SKM-1 treated with dmso at 0.1 percent for 144 hours (cell line): Measurements from ENCODE around the gene BCAS3.
"Not testable (repeated sequence)": the region's sequence is repeated elsewhere in the genome, so short reads cannot be mapped to it uniquely, and the experiment has no call there.

Experiments
- DNase-seq: peaks from one replicate; lab custom pipeline; 2025; ENCODE audit not compliant: unreplicated experiment; lab: John Stamatoyannopoulos, UW

The BCAS3 gene

GRCh38 chr17:61352408-61352770, 674.7 kb downstream of the BCAS3 start:
- no peak for DNase-seq

DNA sequence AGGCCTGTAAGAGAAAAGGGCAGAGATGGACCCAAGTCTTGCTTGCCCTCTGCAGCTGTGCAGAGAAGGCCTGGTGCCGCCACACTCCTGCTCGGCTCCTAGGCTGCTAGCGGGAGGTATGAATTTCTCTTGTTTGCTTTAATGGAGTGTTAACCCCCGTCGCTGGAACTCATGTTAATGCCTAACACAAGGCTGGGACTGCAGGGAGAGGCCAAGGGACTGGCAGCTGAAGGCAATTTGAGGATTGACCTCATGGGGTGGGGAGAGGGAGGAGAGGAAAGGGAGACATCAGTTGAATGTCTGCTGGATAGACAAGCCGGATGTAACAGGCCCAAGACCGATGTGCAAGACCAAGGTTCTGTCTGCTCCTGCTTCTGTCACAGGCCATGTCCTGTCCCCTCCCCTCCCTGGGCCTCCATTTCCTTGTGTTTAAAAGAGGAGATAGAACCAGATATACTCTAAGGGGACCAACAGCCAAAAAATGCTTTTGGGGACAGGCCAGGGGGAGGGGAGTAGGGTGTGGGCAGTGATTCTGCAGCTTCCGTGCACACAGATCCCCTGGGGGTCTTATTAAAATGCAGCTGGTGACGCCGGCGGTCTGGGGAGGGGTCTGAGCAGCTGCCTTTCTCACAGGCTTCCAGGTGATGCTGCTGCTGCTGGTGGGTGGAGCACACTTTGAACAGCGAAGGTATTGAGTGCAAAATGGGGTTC, 675.3 kb downstream of the BCAS3 start:
- no peak for DNase-seq

DNA sequence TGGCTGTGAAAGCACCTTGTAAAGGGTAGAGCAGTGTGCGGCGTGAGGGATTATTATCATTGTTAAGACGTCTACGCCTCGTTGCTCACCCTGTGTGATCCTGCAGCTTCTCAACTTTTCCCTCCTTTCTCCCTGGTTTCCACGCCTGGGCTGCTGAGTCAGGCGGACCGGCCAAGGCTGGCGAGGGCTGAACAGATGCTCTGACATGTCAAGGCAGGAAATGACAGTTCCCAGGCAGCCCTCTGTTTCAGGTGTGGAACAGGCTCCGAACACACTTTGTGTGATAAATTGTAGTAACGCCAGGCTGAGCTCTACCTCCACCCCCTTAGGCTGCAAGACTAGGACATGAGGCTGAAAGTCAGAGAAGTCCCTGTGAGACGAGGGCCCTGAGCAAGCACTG, 676.0 kb downstream of the BCAS3 start:
- no peak for DNase-seq

DNA sequence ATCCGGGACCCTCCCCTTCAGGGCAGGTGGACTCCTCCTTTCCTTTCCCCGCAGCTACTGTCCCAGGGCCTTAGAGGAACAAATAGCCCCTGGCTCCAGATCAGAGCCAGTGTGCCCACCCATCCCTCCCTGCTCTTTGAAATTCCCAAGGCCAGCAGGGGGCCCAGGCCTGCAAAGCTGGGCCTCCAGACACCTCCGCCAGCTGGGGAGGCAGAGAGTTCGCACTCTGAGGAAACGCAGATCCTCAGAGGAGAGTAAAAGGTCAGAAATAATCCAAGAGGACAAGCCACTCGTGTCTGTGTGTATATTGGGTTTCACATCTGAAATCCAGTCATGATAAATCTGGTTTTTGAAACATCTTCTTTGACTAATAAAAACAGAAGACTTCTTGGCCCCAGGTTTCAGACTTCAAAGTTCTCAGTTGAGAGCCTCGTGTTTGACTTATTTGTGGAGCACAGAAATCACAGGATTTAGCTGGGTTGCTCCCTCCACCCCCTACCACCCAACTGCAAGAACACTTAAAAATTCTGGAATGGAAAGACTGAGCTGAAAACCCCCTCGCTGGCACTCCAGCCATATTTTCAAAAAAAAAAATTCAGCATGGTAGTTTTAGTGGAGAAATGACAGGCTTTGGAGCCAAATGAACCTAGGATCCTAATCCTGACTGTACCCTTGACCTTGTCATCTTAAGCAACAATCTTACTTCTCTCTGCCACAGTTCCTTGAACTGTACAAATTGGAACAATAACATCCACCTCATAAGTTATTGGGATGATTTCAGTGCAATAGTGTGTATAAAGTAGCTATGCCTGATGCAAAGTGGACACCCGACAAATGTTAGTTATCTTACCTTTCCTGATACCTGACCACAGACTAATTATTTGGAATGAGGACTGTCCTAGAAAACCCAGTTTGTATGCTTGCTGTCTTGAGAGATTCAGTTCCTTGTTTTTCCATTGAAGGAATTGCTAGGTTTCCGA, 677.5 kb downstream of the BCAS3 start:
- DNase-seq, result no peak

- DNase-seq, result not testable (repeated sequence)
Observed at GRCh38 chr17:61357061-61357460, 679.4 kb downstream of the BCAS3 start.

GRCh38 chr17:61359513-61359912, 681.9 kb downstream of the BCAS3 start:
- DNase-seq, result not testable (repeated sequence)

DNA sequence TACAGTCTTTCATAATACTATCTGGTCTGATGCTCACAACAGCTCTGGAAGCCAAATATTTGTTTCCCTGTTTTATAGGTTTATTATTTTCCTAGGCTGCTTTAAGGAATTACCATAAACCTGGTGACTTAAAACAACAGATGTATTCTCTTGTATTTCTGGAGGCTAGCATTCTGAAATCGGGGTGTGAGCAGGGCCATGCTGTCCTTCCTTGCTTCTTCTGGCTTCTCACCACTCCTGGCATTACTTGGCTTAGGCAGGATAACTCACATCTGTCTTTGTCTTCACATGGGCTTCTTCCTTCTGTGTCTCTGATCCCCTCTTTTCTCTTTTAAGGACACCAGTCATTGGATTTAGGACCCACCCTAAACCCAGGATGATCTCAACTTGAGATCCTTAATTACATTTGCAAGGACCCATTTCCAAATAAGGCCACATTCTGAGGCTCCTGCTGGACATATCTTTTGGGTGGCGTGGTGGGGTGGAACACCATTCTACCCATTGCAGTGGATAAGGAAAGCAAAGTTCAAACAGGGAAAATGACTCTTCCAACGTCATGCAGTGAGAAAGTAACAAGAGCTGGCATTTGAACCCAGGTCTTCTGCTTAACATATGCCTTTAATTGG, 682.8 kb downstream of the BCAS3 start:
- no peak for DNase-seq

DNA sequence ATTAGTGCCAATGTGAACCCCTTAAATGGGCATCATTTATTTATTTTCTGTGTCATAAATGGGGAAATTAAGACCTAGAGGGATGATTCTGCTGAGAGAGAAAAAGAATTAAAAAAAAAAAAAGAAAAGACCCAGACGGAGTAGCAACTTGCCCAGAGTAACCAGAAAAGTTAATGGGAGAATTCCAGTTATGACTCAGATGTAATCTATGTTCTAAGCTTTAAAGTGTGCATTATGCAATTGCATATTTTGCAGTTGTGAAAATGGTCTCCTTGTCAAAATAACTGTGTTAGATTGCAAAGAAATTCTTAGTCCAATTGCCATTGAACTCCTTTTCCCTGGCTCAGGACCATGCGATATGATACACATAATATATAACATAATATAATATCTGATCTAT, 683.4 kb downstream of the BCAS3 start:
- no peak for DNase-seq

DNA sequence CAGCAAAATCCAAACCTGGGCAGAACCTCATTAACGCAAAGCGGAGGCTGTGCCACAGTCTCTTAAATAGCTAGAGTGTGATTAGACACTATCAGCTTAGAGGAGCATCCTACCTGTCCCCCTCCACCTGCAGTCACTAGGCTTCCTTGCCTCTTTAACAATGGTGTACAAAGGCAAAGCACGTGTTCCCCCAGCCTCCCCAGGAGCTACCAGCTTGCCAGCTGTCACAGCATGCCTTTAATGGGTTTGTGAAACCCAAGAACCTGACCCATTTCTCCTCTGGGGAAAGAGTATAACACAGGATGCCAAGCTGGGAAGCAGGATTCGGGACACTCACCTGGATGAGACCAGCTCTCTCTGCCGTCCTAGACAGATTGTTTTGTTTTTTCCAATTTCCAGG, 684.7 kb downstream of the BCAS3 start:
- no peak for DNase-seq

DNA sequence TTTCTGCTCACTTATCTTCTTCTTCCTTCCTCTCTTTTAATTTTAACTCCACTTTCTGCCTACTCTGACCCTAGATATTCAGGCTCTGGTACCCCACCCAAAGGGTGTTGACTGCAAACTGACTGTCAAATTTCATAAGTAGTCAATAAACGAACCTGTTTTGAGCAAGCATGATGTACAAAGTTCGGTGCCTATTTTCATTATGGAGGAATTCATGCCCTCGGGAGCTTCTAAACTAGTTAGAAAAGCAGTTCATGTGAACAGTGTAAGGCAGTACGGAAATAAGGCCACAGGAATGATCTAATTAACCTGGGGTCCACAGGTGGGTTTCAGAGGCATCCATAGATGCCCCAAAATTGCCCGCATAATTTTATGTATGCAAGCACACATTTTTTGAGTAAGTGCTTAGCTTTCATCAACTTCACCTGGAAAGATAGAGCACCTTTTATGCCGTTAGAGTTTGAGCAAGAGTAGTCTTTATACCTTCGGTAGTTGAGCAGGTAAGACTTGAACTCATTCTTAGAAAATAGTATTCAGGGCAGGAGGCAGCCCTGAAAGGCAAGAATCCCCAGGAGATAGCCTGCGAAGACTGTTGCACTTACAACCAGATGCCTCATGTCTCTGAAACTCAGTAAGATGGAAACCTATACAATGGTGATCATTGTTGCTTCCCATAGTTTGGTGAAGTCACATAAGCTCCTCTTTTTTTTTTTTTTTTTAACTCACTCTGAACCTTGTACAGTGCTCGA, 685.4 kb downstream of the BCAS3 start:
- no peak for DNase-seq

GRCh38 chr17:61363601-61364462, 686.2 kb downstream of the BCAS3 start:
- DNase-seq, result no peak

DNA sequence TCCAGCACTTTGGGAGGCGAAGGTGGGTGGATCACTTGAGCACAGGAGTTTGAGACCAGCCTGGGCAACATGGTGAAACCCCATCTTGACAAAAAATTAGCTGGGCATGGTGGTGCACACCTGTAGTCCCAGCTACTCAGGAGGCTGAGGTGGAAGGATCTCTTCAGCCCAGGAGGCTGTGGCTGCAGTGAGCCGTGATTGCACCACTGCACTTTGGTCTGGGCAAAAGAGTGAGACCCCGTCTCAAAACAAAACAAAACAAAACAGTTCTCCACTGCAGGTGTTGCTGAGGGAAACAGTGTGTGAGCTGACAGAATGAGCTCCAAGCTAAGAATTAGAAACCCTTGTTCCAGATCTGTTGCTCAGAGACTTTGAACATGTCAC, 686.8 kb downstream of the BCAS3 start:
- no peak for DNase-seq

DNA sequence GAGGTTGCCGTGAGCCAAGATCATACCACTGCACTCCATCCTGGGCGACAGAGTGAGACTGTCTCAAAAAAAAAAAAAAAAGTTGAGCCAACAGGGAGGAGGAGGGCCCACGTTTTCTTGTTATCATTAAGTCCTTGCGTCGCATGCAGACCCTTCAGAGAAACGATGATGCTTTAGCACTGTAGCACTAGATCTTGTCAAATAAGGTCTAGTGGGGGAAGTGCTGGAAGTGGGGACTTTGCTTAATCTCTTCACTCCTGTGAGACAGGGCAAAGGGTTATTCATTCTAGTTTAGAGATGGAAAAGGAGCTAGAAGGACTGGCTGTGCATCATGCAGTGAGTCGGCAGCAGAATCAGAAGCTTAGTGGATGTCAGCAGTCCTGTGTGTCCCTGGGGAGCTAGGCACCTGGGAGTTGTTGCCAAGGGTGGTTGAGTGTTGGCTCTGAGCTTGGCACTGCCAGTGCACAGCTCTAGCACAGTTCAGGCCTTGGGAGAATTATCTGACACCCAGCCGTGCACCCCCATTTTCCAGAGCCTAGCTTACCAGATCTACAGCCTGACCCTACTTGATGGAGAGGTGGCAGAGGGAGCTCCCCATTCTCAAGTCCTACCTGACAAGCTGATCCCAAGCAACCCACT, 688.5 kb downstream of the BCAS3 start:
- DNase-seq, result no peak

DNA sequence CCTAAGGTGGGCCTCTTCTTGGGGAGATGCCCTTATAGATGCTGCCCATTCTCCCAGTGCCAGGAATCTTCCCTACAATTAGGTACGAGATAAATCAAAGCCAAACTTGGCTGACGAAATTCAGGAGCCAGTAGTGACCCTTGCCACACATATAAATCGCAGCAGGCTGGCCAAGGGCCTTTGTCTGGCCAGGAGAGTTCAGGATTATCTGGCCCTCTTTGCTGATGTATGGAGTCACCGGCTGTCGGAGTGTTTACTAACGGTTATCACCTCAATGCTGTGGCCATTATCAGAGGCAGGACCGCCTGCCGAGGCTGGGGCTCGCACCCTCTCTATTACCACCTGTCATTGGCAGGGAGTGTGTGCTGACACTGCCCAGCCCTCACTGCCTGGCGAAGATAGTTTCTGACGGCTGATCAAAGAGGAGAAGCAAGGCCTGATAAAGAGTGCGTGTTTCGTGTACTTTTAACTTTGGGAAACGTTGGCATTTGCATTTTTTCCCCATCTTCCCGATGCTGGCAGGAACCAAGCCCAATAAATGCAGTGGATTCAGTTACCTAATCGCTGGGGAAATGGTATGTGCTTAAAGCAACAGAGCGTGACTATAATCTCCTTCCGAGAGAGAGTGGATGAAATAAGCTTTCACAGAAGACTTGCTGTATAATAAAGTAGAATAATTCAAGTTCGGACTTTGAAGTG, 689.2 kb downstream of the BCAS3 start:
- no peak for DNase-seq

DNA sequence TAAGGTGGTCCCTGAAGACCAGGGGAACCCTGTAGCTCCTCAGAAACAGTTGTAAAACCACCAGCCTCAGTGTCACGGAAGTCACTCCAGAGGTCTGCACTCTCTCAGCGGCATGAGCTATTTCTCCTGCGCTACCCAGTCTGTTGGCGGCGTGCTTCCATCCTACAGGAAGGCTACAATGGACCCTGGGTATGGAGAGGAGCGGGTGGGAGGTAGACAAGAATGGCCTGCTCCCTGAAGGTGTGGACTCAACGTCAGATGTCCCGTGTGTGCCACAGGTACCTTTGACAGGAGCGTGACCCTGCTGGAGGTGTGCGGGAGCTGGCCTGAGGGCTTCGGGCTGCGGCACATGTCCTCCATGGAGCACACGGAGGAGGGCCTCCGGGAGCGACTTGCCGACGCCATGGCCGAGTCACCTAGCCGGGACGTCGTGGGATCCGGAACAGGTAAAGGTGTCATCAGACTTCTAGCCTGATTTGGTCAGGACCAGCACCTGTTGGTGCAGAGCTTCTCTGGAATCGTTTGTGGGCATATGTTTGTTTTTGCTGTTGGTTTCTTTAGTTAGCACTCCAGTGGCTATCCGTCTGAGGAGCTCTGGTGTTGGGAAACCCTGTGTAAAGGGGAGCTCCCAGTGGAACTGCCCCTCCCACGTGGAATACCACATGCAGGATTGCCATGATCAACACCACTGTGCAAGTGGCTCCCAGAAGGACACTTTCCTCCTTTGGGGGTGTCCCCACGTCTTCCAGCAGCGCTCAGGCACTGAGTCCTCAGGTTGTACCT, 690.6 kb downstream of the BCAS3 start:
- DNase-seq, result no peak

- no peak for DNase-seq
Observed at GRCh38 chr17:61368832-61369450, 691.3 kb downstream of the BCAS3 start.

DNA sequence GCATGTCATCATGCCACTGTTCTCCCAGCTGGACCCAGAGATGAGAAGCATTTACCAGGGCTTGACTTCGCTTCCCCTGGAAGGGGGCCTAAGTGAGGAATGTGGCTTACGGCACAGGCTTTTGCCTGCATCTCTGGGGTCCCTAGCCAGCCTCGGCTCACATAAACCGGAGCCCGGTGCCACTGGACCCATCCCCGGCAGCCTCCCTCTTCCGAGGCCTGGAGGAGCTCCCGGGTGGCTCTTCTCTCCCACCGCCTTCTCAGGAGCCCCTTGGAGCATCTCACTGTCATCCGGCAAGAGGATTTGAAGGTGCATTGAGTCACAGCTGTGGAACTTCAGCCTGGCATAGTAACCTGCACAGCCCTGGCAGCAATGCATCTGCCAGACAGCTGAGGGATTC, 692.1 kb downstream of the BCAS3 start:
- DNase-seq, result no peak

- DNase-seq, result no peak
Observed at GRCh38 chr17:61371179-61371578, 693.5 kb downstream of the BCAS3 start.
